Neural progenitor cell (in vitro differentiated cells): ENCODE results near the gene PIGV. TPM values are rescaled to one million over a fixed set of nuclear protein-coding genes. Genes with fewer than 3 reads are reported as not detected.

Experiments used
- DNase-seq: peaks from one replicate; pipeline ENCODE4 v3.0.0-alpha.2; 2016; ENCODE audit warnings: low spot score
- H2AFZ ChIP-seq: fragments of 200-600 bp; sonication (generic); replicated peaks from 2 replicates; pipeline ENCODE4 v1.6.1; 2016; ENCODE audit warnings: antibody characterized with exemption
- H3F3A ChIP-seq: fragments of 200-600 bp; sonication (generic); 2 replicates; pipeline ENCODE4 v1.6.1; 2016; ENCODE audit warnings: antibody characterized with exemption, low read depth
- H3K27ac ChIP-seq: fragments of 200-600 bp; sonication (generic); 2 replicates; pipeline ENCODE4 v1.5.1; 2016; ENCODE audit warnings: mild to moderate bottlenecking
- H3K27me3 ChIP-seq: fragments of 200-600 bp; sonication (generic); 2 replicates; pipeline ENCODE4 v1.6.1; 2016; ENCODE audit warnings: mild to moderate bottlenecking, moderate library complexity
- H3K36me3 ChIP-seq: fragments of 200-600 bp; sonication (generic); 2 replicates; pipeline ENCODE4 v1.5.1; 2016
- H3K4me1 ChIP-seq: fragments of 200-600 bp; sonication (generic); 2 replicates; pipeline ENCODE4 v1.6.1; 2016; ENCODE audit warnings: mixed run types
- H3K4me2 ChIP-seq: fragments of 200-600 bp; sonication (generic); 2 replicates; pipeline ENCODE4 v1.6.1; 2016
- H3K4me3 ChIP-seq: fragments of 200-600 bp; sonication (generic); 2 replicates; pipeline ENCODE4 v1.5.1; 2016
- H3K79me2 ChIP-seq: fragments of 200-600 bp; sonication (generic); 2 replicates; pipeline ENCODE4 v1.6.1; 2016; ENCODE audit warnings: low read depth
- H3K9ac ChIP-seq: fragments of 200-600 bp; sonication (generic); 2 replicates; pipeline ENCODE4 v1.6.1; 2016
- H3K9me3 ChIP-seq: fragments of 200-600 bp; sonication (generic); 2 replicates; pipeline ENCODE4 v1.5.1; 2016; ENCODE audit warnings: low read depth
- H4K20me1 ChIP-seq: fragments of 200-600 bp; sonication (generic); 2 replicates; pipeline ENCODE4 v1.6.1; 2016; ENCODE audit warnings: low read depth
- H3K27ac Mint-ChIP-seq: 3 replicates; pipeline ENCODE4 v1.8.0; 2021; ENCODE audit warnings: mixed read lengths
- H3K27me3 Mint-ChIP-seq: 2 replicates; pipeline ENCODE4 v1.8.0; 2022; ENCODE audit warnings: low read depth, mild to moderate bottlenecking, inconsistent platforms, moderate library complexity, mixed read lengths; ENCODE audit not compliant: insufficient read depth
- H3K36me3 Mint-ChIP-seq: 3 replicates; pipeline ENCODE4 v1.8.0; 2021; ENCODE audit warnings: mixed read lengths
- H3K4me1 Mint-ChIP-seq: 3 replicates; pipeline ENCODE4 v1.8.0; 2021; ENCODE audit warnings: mixed read lengths
- H3K4me3 Mint-ChIP-seq: 3 replicates; pipeline ENCODE4 v1.8.0; 2021; ENCODE audit warnings: mild to moderate bottlenecking, moderate library complexity, mixed read lengths
- H3K9me3 Mint-ChIP-seq: 3 replicates; pipeline ENCODE4 v1.8.0; 2020; ENCODE audit warnings: mixed read lengths
- EZH2 ChIP-seq: fragments of 200-600 bp; sonication (generic); IDR thresholded peaks from 2 replicates; pipeline ENCODE4 v1.6.1; 2017; ENCODE audit warnings: antibody characterized with exemption, mild to moderate bottlenecking, moderate library complexity
- EZH2phosphoT487 ChIP-seq: fragments of 200-600 bp; sonication (generic); IDR thresholded peaks from 2 replicates; pipeline ENCODE4 v1.6.1; 2017; ENCODE audit warnings: antibody characterized with exemption
- total RNA-seq: library from RNA; depleted of rRNA; stranded (reverse); fragments of >200 nt; gene quantifications from 2 replicates; pipeline ENCODE4 v1.2.3, GENCODE V29; 2015; ENCODE audit warnings: low replicate concordance
- TF ChIP-seq, protein P1 (sequence below): fragments of 200-600 bp; sonication (generic); IDR thresholded peaks from 2 replicates; pipeline ENCODE4 v1.5.1; 2017; ENCODE audit warnings: antibody characterized with exemption, mild to moderate bottlenecking

Gene PIGV
- total RNA-seq, 1 donor from 2014 or later: 19.4 TPM

DNA sequence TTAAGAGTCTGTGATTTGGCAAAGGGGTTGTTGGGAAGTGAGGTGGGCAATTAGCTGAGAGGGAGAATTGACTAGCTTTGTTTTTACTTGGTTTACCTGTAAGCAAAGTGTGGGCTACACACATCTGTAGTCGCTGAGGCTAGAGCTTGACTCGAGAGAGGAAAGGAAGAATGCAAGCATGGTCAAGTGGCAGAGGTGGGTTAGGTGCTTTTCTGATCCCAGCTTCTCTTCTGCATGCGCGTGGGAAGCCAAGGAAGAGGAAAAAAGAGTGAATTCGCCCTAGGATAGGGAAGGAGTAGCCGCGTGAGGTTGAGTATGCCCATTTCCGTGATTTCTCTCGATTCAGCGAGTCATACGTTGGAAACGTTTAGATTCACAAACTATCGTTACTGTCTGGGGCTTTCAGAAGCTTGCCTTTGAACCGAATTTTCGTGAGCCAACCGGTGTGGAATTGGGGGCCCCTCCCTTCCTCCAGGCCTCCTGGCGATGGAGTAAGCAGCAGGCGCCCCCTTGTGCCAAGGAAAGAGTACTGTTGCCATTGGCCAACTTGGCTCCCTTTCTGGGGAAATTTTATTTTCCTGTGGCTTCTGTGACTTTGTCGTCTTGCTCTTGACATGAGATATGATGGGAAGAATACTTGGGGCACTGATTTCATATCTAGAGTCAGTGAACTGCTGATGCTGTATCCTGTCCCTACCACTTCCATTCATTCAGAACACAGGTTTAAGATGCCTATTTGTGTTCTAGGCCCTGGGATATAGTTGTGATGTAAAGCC is 1.3 kb downstream of the PIGV start:
- Mint-ChIP-seq H3K4me3 (peak overlapping the region; percentile 96), H3K27ac (peak overlapping the region; percentile 17), H3K36me3 (peaks cover 2% of the 10 kb centered on the region), H3K4me1 (peaks cover 51% of the 10 kb centered on the region), H3K27me3 (peaks cover 7% of the 10 kb centered on the region), H3K9me3 (no peaks in the 10 kb centered on the region)
- peak; percentile 92 for DNase-seq
- Histone ChIP-seq H3K9me3 (no peaks in the 10 kb centered on the region), H2AFZ (no peak overlapping the region), H3K36me3 (no peaks in the 10 kb centered on the region), H3K27ac (no peak overlapping the region), H3K27me3 (no peaks in the 10 kb centered on the region), H3K9ac (peak overlapping the region; percentile 61), H4K20me1 (no peaks in the 10 kb centered on the region), H3K4me1 (peaks cover 25% of the 10 kb centered on the region), H3K4me3 (peak overlapping the region; percentile 61), H3K79me2 (peaks cover 11% of the 10 kb centered on the region), H3F3A (peaks cover 47% of the 10 kb centered on the region), H3K4me2 (peak overlapping the region; percentile 87)
- TF ChIP-seq, protein P1, sequence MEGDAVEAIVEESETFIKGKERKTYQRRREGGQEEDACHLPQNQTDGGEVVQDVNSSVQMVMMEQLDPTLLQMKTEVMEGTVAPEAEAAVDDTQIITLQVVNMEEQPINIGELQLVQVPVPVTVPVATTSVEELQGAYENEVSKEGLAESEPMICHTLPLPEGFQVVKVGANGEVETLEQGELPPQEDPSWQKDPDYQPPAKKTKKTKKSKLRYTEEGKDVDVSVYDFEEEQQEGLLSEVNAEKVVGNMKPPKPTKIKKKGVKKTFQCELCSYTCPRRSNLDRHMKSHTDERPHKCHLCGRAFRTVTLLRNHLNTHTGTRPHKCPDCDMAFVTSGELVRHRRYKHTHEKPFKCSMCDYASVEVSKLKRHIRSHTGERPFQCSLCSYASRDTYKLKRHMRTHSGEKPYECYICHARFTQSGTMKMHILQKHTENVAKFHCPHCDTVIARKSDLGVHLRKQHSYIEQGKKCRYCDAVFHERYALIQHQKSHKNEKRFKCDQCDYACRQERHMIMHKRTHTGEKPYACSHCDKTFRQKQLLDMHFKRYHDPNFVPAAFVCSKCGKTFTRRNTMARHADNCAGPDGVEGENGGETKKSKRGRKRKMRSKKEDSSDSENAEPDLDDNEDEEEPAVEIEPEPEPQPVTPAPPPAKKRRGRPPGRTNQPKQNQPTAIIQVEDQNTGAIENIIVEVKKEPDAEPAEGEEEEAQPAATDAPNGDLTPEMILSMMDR: peak; percentile 98
- TF ChIP-seq EZH2: no peak

DNA sequence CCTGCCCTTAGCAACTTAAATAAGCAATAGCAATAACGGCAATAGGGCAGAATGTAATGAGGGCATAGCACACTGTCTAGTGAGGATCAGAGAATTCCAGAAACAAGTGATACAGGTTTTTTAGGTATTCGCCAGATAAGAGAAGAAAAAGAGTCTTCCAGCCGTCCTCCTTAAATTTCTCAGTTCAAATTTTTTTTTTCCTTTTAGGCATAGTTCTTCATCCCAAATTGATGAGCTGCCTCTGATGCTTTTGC is 1.8 kb downstream of the PIGV start:
- H3K4me1 ChIP-seq: peaks cover 25% of the 10 kb centered on the region
- H3K9ac ChIP-seq: no peak overlapping the region
- TF ChIP-seq, protein P1: no peak
- TF ChIP-seq EZH2 (no peak), EZH2phosphoT487 (no peak)
- H3K4me2 ChIP-seq: no peak overlapping the region
- no peak overlapping the region for H3K4me3 ChIP-seq
- H3F3A ChIP-seq: peaks cover 42% of the 10 kb centered on the region
- Mint-ChIP-seq H3K27ac (no peak overlapping the region), H3K4me1 (peaks cover 47% of the 10 kb centered on the region), H3K9me3 (no peaks in the 10 kb centered on the region), H3K4me3 (no peak overlapping the region), H3K27me3 (peaks cover 7% of the 10 kb centered on the region), H3K36me3 (peaks cover 6% of the 10 kb centered on the region)
- no peaks in the 10 kb centered on the region for H3K9me3 ChIP-seq
- H3K36me3 ChIP-seq: no peaks in the 10 kb centered on the region
- H4K20me1 ChIP-seq: no peaks in the 10 kb centered on the region
- H3K79me2 ChIP-seq: peaks cover 11% of the 10 kb centered on the region
- H3K27me3 ChIP-seq: no peaks in the 10 kb centered on the region
- no peak for DNase-seq
- no peak overlapping the region for H3K27ac ChIP-seq
- no peak overlapping the region for H2AFZ ChIP-seq

DNA sequence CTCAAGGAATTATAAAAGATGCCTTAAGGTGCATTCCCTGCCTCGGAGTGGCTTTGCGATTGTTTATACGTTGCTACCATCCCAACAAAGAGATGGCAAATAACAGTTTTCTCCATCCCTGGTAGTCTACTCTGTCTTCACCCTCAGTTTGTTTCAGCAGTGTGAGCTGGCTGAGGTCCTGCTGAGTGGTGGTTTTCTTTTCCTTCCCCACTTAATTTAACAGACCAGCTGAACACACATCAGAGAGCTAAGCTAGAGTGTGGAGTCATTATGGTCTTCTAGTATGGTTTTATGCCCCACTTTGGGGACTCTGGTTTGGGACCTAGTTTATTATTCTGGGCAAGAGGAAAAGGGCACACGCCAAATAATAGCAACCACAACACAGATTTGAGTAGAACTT is 2.2 kb downstream of the PIGV start:
- no peak overlapping the region for H3K4me2 ChIP-seq
- H3K9me3 ChIP-seq: no peaks in the 10 kb centered on the region
- Mint-ChIP-seq H3K9me3 (no peaks in the 10 kb centered on the region), H3K27me3 (peaks cover 7% of the 10 kb centered on the region), H3K4me1 (peaks cover 44% of the 10 kb centered on the region), H3K4me3 (no peak overlapping the region), H3K36me3 (peaks cover 9% of the 10 kb centered on the region), H3K27ac (no peak overlapping the region)
- H3K4me3 ChIP-seq: no peak overlapping the region
- no peak for DNase-seq
- no peaks in the 10 kb centered on the region for H3K36me3 ChIP-seq
- no peak overlapping the region for H2AFZ ChIP-seq
- H3F3A ChIP-seq: peaks cover 38% of the 10 kb centered on the region
- H3K27me3 ChIP-seq: no peaks in the 10 kb centered on the region
- no peaks in the 10 kb centered on the region for H4K20me1 ChIP-seq
- TF ChIP-seq, protein P1: no peak
- no peak for TF ChIP-seq EZH2phosphoT487
- TF ChIP-seq EZH2: no peak
- H3K27ac ChIP-seq: no peak overlapping the region
- peaks cover 25% of the 10 kb centered on the region for H3K4me1 ChIP-seq
- H3K79me2 ChIP-seq: peaks cover 11% of the 10 kb centered on the region
- H3K9ac ChIP-seq: no peak overlapping the region
